ENCODE data around the gene PSENEN. TPM values are rescaled to one million over a fixed set of nuclear protein-coding genes. Genes with fewer than 3 reads are reported as not detected.
A peak's percentile ranks its signal among the peaks of the same experiment; 100 is the strongest.
"Not testable (repeated sequence)": the region's sequence is repeated elsewhere in the genome, so short reads cannot be mapped to it uniquely, and the experiment has no call there.

PSENEN gene
- total RNA-seq, 1 donor from 2014 or later = 31.7 TPM

DNA sequence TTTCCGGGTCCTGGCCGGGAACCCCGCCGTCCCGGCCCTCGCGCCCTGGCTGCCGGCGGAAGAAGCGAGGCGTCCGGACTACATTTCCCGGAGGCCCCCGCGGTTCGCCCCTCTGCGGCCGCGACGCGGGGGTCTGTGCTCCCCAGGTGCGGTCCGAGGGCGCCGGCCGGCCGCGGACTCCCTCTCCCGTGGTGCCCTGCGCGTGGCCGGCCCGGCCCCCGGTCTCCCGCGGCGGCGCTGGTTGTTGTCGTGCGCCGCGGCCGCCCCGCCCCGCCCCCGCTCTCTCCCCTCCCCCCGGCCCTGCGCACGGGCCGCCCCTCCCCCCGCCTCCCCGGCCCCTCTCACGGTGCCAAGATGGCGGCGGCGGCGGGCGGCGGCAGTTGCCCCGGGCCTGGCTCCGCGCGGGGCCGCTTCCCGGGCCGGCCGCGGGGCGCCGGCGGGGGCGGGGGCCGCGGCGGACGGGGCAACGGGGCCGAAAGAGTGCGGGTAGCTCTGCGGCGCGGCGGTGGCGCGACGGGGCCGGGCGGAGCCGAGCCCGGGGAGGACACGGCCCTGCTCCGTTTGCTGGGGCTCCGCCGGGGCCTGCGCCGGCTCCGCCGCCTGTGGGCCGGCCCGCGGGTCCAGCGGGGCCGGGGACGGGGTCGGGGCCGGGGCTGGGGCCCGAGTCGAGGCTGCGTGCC is 27.6 kb upstream of the PSENEN start, which contains the start of gene KMT2B:
KMT2B (plus strand) TSS at position 339 of the 680 bp plus-strand sequence; CDS start at position 355, 16 bp downstream.
- no peak for DNase-seq (ENCODE audit: low spot score)
- peak; percentile 67 for ATAC-seq

DNA sequence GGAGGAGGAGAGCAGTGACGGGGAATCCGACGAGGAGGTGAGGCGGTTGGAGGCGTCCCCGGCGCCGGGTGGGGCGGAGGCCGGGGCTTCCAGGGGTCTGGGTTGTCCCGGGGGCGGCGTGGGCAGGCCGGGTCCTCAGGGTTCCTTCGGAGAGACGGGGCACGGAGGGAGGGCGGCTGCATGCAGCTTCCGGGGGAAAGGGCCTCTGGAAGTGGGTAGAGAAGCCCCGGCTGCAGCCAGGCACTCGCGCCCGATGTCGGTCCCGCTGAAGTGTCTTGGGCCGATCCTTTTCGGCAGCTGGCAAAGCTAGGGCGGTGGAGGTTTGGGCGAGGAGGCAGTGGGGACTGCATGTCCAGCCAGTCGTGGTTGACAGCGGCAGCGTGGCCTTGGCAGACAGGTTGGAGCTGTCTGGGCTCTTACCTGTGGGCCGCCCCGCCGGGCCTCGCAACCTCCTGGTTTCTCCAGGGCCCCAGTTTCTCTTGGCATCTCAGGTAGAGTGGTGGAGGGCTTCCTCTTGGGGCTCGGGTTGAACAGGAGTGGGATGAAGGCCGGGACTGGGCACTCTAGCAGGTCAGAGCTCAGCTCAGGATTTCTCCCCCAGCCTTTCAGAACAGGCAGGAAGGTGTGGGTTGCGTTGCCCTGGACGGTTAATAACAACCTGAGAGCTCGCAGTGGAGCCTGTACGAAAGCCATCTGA is 27.0 kb upstream of the PSENEN start:
- ATAC-seq = no peak
- DNase-seq (ENCODE audit: low spot score) = peak; percentile 61

DNA sequence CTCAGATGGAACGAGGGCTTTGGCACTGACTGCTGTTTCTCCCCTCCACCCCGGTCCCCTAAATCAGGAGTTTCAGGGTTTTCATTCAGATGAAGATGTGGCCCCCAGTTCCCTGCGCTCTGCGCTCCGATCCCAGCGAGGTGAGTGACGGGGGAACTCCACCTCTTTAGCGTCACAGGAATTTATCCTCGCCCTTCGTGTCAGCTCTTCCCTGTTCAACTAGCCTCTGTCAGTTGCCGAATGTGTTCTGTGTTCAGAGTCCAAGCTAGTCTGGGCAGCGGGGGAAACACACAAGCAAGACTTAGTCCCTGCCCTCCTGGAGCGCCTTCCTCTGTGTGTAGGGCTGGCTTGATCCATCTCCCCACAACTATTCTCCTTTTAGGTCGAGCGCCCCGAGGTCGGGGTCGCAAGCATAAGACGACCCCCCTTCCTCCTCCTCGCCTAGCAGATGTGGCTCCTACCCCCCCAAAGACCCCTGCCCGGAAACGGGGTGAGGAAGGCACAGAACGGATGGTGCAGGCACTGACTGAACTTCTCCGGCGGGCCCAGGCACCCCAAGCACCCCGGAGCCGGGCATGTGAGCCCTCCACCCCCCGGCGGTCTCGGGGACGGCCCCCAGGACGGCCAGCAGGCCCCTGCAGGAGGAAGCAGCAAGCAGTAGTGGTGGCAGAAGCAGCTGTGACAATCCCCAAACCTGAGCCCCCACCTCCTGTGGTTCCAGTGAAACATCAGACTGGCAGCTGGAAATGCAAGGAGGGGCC is 25.9 kb upstream of the PSENEN start:
- DNase-seq (ENCODE audit: low spot score) (peak; percentile 55), ATAC-seq (peak; percentile 5)

DNA sequence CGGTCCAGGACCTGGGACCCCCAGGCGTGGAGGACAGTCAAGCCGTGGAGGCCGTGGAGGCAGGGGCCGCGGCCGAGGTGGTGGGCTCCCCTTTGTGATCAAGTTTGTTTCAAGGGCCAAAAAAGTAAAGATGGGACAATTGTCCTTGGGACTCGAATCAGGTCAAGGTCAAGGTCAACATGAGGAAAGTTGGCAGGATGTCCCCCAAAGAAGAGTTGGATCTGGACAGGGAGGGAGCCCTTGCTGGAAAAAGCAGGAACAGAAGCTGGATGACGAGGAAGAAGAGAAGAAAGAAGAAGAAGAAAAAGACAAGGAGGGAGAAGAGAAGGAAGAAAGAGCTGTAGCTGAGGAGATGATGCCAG is 25.3 kb upstream of the PSENEN start:
- no peak for DNase-seq (ENCODE audit: low spot score)
- ATAC-seq = no peak

DNA sequence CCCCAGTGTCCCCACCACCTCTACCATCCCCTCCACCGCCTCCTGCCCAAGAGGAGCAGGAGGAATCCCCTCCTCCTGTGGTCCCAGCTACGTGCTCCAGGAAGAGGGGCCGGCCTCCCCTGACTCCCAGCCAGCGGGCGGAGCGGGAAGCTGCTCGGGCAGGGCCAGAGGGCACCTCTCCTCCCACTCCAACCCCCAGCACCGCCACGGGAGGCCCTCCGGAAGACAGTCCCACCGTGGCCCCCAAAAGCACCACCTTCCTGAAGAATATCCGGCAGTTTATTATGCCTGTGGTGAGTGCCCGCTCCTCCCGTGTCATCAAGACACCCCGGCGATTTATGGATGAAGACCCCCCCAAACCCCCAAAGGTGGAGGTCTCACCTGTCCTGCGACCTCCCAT is 24.8 kb upstream of the PSENEN start:
- DNase-seq (ENCODE audit: low spot score) (no peak), ATAC-seq (no peak)

DNA sequence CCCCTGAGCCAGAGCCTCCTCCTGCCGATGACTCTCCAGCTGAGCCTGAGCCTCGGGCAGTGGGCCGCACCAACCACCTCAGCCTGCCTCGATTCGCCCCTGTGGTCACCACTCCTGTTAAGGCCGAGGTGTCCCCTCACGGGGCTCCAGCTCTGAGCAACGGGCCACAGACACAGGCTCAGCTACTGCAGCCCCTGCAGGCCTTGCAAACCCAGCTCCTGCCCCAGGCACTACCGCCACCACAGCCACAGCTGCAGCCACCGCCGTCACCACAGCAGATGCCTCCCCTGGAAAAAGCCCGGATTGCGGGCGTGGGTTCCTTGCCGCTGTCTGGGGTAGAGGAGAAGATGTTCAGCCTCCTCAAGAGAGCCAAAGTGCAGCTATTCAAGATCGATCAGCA is 24.1 kb upstream of the PSENEN start:
- ATAC-seq = no peak
- DNase-seq (ENCODE audit: low spot score) = no peak

DNA sequence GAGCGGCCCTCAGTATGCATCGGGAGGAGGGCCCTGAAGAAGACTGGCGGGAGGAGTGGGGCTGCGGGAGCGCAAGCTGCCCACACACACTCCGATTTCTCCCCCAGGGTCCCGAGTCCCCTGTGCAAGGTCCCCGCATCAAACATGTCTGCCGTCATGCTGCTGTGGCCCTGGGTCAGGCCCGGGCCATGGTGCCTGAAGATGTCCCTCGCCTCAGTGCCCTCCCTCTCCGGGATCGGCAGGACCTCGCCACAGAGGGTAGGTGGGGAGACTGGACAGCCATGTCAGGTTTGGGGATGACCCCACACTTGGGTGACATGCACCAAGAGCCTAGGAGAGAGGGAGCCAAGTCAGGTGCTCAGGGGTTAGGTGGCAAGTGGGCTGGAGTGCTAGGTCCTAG is 23.0 kb upstream of the PSENEN start:
- no peak for DNase-seq (ENCODE audit: low spot score)

DNA sequence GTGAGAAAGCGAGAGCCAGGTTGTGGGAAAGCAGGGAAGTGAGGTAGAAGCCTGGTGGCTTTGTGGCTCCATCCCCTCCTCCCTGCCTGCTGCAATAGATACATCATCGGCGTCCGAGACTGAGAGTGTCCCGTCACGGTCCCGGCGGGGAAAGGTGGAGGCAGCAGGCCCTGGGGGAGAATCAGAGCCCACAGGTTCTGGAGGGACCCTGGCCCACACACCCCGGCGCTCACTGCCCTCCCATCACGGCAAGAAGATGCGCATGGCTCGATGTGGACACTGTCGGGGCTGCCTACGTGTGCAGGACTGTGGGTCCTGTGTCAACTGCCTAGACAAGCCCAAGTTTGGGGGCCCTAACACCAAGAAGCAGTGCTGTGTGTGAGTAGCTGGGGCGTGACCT is 22.6 kb upstream of the PSENEN start:
- no peak for ATAC-seq
- DNase-seq (ENCODE audit: low spot score) = no peak

More for the DNA sequence above, 23.0 kb upstream of the PSENEN start:
- ATAC-seq = no peak

DNA sequence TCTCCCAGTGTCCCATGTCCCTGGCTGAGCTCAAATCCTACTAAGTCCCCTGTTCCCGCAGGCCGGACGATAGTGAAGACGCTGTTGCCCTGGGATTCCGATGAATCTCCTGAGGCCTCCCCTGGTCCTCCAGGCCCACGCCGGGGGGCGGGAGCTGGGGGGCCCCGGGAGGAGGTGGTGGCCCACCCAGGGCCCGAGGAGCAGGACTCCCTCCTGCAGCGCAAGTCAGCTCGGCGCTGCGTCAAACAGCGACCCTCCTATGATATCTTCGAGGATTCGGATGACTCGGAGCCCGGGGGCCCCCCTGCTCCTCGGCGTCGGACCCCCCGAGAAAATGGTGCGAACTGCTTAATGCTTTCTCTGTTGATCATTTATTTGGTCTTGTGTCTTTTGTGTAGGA is 21.8 kb upstream of the PSENEN start:
- DNase-seq (ENCODE audit: low spot score) (no peak), ATAC-seq (no peak)

DNA sequence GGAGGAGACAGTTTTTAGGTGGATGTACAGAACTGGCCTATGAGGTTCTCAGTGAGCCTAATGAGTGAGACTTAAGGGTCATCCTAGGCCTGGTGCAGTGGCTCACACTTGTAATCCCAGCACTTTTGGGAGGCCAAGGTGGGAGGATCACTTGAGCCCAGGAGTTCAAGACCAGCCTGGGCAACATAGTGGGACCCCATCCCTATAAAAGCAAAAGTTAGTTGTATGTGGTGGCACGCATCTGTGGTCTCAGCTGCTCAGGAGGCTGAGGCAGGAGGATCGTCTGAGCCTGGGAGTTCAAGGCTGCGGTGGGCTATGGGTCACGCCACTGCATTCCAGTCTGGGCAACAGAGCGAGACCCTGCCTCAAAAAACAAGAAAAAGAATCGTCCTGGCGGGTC is 21.3 kb upstream of the PSENEN start:
- not testable (repeated sequence) for DNase-seq (ENCODE audit: low spot score); ATAC-seq

DNA sequence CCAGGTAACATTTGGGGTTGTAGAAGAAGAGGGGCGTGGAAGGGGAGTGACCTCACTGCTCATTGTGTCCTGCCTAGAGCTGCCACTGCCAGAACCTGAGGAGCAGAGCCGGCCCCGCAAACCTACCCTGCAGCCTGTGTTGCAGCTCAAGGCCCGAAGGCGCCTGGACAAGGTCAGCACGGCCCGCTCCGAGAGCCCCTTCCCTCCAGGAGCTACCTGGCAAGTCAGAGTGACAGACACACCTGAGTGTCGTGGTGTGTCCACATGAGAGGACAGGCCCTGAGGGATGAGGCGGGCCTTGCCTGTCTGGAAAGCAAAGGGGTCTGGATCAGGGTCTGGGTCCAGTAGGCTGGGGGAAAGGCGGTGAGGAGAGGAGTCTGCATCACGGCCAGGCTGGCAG is 20.9 kb upstream of the PSENEN start:
- ATAC-seq (no peak), DNase-seq (ENCODE audit: low spot score) (no peak)

DNA sequence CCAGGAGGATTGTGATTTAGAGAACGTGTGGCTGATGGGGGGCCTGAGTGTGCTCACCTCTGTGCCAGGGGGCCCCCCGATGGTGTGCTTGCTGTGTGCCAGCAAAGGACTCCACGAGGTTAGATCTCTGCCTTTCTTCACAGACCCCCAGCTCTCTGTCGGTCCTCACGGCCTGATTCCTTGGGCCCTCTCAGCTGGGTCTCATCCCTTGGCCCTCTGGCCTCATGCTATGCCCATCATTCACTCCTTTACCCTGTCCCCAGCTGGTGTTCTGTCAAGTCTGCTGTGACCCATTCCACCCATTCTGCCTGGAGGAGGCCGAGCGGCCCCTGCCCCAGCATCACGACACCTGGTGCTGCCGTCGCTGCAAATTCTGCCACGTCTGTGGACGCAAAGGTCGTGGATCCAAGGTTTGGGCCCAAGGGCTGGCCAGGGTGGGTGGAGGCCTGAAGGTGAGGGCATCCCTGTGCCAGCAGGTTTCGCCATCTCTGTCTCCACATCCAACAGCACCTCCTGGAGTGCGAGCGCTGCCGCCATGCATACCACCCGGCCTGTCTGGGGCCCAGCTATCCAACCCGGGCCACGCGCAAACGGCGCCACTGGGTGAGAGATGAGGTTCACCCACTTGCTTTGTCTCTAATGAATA is 20.1 kb upstream of the PSENEN start:
- DNase-seq (ENCODE audit: low spot score) = no peak
- ATAC-seq = no peak

DNA sequence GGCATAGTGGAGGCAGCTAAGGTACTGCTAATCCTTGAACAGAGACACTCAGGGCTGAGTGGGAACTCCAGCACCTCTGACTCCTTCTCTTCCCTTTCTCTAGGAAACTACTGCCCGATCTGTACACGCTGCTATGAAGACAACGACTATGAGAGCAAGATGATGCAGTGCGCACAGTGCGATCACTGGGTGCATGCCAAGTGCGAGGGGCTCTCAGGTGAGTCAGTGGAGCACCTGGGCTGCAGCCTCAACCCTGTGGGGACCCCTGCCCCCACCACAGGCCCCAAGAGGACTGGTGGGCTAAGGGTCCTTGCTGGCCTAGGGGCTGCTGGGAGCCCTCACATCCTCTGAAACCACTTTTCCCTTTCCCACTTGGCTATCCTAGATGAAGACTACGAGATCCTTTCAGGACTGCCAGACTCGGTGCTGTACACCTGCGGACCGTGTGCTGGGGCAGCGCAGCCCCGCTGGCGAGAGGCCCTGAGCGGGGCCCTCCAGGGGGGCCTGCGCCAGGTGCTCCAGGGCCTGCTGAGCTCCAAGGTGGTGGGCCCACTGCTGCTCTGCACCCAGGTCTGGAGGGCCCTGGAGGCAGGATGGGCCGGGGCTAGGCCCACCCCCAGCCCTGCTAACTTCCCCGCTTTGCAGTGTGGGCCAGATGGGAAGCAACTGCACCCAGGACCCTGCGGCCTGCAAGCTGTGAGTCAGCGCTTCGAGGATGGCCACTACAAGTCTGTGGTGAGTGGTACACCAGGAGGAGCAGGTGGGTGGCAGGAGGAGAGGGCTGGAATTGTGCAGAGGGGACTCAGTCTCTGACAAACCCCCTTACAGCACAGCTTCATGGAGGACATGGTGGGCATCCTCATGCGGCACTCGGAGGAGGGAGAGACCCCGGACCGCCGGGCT is 18.1 kb upstream of the PSENEN start:
- no peak for DNase-seq (ENCODE audit: low spot score)
- ATAC-seq = no peak

DNA sequence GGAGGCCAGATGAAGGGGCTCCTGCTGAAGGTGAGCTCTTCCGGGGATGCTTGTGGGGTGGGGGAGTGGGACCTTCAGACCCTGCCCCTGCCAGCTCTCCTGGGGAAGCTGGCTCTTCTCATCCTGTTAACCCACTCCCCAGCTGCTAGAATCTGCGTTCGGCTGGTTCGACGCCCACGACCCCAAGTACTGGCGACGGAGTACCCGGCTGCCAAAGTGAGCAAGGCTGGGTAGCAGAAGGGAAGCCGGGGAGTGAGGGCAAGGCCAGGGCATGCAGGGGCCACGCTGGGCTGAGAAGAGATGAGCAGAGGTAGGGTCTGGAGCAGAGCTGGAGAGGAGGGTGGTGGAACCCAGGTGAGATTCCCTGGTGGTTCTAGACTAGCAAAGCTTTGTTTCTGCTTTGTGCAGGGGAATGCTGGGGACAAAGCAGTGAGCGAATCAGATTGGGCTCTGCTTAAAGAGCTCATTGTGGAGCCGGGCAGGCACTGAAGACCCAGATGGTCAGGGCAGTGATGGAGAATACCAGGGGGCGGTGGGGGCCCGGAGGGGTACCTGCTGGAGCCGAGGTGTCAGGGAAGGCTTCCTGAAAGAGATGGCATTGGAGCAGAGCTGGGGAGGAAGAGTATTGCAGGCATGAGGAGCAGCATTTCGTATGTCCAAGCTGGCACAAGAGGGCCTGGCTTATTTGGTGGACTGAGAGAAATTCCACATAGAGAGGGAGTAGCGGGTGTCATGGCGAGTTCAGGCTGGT is 17.3 kb upstream of the PSENEN start:
- ATAC-seq (no peak), DNase-seq (ENCODE audit: low spot score) (no peak)

DNA sequence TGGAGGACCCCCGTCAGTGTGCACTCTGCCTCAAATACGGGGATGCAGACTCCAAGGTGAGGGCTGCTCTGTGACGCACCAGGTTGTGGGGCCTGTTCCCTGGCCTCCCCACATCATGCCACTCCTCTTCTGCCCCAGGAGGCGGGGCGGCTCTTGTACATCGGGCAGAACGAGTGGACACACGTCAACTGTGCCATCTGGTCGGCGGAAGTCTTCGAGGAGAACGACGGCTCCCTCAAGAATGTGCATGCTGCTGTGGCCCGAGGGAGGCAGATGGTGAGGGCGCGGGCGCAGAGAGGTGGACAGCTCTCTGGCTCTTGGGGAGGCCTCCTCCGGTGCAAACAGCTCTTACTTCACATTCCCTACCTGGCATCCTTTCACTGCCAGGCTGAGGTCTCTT is 16.4 kb upstream of the PSENEN start:
- DNase-seq (ENCODE audit: low spot score) (no peak), ATAC-seq (no peak)

DNA sequence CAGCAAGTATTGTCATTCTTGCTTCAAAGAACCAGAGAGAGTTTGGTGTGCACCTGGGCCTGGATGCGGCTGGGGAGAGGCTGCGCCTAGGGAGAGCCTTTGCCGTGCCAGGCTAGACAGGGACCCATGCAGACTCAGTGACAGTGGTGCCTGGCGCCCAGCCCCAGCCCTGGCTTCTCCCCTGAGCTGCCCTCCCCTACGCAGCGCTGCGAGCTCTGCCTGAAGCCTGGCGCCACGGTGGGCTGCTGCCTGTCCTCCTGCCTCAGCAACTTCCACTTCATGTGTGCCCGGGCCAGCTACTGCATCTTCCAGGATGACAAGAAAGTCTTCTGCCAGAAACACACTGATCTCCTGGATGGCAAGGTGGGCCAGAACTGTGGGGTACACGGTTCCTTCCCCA is 15.7 kb upstream of the PSENEN start:
- no peak for DNase-seq (ENCODE audit: low spot score)
- no peak for ATAC-seq

DNA sequence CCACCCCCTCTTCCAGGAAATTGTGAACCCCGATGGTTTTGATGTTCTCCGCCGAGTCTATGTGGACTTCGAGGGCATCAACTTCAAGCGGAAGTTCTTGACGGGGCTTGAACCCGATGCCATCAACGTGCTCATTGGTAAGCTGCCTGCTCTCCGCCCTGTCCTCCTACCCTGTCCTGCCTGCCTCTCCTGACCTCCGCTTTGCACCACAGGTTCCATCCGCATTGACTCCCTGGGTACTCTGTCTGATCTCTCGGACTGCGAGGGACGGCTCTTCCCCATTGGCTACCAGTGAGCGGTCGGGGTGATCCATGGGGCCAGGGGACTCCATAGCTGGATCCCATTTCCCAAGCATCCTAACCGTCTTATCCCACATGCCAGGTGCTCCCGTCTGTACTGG is 15.1 kb upstream of the PSENEN start:
- DNase-seq (ENCODE audit: low spot score) (no peak), ATAC-seq (no peak)

DNA sequence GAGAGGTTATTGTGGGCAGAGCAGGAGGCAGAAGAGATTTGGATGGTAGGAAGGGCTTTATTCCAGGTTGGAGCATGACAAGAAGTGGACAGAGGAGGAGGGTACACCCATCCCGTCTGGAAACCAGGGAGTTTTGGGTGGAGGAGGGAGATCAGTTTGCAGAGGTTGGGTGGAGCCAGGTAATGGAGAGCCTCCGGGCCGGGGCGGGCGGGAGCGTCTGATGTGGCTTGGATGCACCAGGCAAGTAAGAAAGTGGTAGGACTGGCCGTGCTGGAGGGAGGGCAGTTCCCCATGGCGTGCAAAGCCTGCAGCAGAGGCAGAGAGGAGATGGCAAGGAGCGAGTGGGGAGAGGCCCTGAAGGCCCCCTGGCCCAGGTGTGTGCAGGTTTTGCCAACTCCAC is 14.1 kb upstream of the PSENEN start:
- no peak for DNase-seq (ENCODE audit: low spot score)

DNA sequence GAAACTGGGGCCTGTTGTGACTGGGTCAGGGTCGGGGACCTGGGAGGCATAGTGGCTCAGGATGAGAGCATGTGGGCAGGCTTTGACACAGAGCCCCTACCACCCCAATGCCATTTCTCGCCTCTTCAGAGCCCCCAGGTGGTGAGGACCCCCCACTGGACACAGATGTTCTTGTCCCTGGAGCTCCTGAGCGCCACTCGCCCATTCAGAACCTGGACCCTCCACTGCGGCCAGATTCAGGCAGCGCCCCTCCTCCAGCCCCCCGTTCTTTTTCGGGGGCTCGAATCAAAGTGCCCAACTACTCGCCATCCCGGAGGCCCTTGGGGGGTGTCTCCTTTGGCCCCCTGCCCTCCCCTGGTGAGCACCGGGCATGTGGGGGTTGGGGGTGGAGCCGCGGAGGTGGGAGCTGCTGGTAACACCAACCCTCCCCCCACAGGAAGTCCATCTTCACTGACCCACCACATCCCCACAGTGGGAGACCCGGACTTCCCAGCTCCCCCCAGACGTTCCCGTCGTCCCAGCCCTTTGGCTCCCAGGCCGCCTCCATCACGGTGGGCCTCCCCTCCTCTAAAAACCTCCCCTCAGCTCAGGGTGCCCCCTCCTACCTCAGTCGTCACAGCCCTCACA is 13.6 kb upstream of the PSENEN start:
- ATAC-seq (no peak), DNase-seq (ENCODE audit: low spot score) (no peak)

More for the DNA sequence above, 14.1 kb upstream of the PSENEN start:
- no peak for ATAC-seq

Data from left lobe of liver (tissue), 2 donors.